Mucosa of descending colon (tissue), 3 donors: ENCODE measurements around the gene CTH. TPM values are rescaled to one million over a fixed set of nuclear protein-coding genes. Genes with fewer than 3 reads are reported as not detected.

Experiments
- ATAC-seq: fragments of 200-7000 bp; cut with Tn5 transposase; one replicate; pipeline ENCODE4 v1.9.1; 2020; ENCODE audit warnings: mild to moderate bottlenecking, moderate library complexity
- DNase-seq, 3 donors: peaks; one replicate each; pipeline ENCODE4 v3.0.0-alpha.2; 2020
- H3K36me3 ChIP-seq: fragments of 200-600 bp; one replicate; pipeline ENCODE4 v1.8.0; 2021; ENCODE audit warnings: low read depth, mild to moderate bottlenecking
- H3K4me1 ChIP-seq: fragments of 200-600 bp; one replicate; pipeline ENCODE4 v1.8.0; 2021; ENCODE audit warnings: low read depth, mild to moderate bottlenecking
- H3K4me3 ChIP-seq: fragments of 200-600 bp; one replicate; pipeline ENCODE4 v1.8.0; 2021; ENCODE audit warnings: mild to moderate bottlenecking
- H3K9me3 ChIP-seq: fragments of 200-600 bp; one replicate; pipeline ENCODE4 v1.8.0; 2021; ENCODE audit warnings: mild to moderate bottlenecking
- intact Hi-C, 2 donors: fragments of 100-400 bp; cut with DNase I in 1 of 2; cut with micrococcal nuclease in 1 of 2; formaldehyde crosslinking; loops; one replicate each; pipeline versions ENCODE4 v1.11.0 to v1.11.1; 2022; cut with DNase I, micrococcal nuclease
- total RNA-seq, 3 donors: library from RNA; stranded (reverse); fragmentation: NEBNext Ultra II Directional in 2 of 3; extraction: Animal tissue kit (Norgen Biotek cat#: 25700) in 2 of 3; gene quantifications; one replicate each; pipeline versions ENCODE4 v1.2.1 to v1.2.4, GENCODE V29; 2021 to 2023
- TF ChIP-seq, protein P1 (sequence below): fragments of 200-600 bp; IDR thresholded peaks from one replicate; pipeline ENCODE4 v1.8.0; 2022; ENCODE audit warnings: antibody characterized with exemption, mild to moderate bottlenecking
- donor health status: DM: no; HTN: no; CAD: no; lungs with moderate emphysema.
- donor health status: DM: no; HTN: no; CAD: no.
- donor health status: DM: no; HTN: yes; CAD: no.

CTH gene
- total RNA-seq, 3 donors from 2014 or later = 5.4 to 13.8 (median 7.2) TPM

DNA sequence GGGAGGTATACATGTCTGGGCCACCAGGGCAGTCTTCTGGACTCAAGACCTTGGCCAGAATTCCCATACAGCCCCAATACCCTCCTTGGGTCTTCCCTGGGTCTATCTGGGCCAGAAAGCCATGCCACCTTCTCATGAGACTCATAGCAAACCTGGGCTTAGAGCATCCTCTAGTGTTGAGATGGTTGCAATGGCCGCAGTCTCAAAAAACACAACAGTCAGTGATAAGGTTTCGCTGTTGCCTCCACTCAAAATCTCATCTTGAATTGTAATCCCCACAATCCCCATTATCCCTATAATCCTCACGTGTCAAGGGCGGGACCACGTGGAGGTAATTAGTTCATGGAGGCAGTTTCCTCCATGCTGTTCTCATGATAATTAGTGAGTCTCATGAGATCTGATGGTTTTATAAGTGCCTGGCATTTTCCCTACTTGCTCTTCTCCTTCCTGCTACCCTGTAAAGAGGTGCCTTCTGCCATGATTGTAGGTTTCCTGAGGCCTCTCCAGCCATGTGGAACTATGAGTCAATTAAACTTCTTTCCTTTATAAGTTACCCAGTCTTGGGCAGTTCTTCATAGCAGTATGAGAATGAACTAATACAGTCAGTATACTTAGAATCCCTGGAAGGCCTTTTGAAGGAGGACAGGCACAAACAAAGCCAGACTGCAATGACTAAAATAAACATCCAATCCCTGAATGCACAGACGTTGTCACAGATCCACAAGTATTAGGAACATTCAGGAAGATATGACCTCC lies 77.0 kb downstream of the CTH start:
- H3K36me3 ChIP-seq = no peaks in the 10 kb centered on the region
- DNase-seq (peak in 1 of 3 donors; percentile 43), ATAC-seq (peak; percentile 74)
- H3K9me3 ChIP-seq = no peaks in the 10 kb centered on the region
- no peak overlapping the region for H3K4me3 ChIP-seq
- TF ChIP-seq, protein P1, sequence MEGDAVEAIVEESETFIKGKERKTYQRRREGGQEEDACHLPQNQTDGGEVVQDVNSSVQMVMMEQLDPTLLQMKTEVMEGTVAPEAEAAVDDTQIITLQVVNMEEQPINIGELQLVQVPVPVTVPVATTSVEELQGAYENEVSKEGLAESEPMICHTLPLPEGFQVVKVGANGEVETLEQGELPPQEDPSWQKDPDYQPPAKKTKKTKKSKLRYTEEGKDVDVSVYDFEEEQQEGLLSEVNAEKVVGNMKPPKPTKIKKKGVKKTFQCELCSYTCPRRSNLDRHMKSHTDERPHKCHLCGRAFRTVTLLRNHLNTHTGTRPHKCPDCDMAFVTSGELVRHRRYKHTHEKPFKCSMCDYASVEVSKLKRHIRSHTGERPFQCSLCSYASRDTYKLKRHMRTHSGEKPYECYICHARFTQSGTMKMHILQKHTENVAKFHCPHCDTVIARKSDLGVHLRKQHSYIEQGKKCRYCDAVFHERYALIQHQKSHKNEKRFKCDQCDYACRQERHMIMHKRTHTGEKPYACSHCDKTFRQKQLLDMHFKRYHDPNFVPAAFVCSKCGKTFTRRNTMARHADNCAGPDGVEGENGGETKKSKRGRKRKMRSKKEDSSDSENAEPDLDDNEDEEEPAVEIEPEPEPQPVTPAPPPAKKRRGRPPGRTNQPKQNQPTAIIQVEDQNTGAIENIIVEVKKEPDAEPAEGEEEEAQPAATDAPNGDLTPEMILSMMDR = no peak
- H3K4me1 ChIP-seq = no peaks in the 10 kb centered on the region
- intact Hi-C loops = no loop called here

Other genes with a start within 250 kb of the CTH start
- 10 to 100 TPM in 2 of 3 donors, 1 to 10 TPM in 1; 9.0 to 13.4 (median 10.4) TPM for gene LRRC40, start 205.7 kb upstream of the CTH start, total RNA-seq
- 100 to 1,000 TPM; 113 to 147 (median 126) TPM for gene SRSF11, start 189.9 kb upstream of the CTH start, total RNA-seq
- gene ANKRD13C, start 56.5 kb upstream of the CTH start, total RNA-seq = 10 to 100 TPM; 20.8 to 24.8 (median 23.4) TPM